ENCODE results near the gene ARHGAP19.

The ARHGAP19 gene

DNA sequence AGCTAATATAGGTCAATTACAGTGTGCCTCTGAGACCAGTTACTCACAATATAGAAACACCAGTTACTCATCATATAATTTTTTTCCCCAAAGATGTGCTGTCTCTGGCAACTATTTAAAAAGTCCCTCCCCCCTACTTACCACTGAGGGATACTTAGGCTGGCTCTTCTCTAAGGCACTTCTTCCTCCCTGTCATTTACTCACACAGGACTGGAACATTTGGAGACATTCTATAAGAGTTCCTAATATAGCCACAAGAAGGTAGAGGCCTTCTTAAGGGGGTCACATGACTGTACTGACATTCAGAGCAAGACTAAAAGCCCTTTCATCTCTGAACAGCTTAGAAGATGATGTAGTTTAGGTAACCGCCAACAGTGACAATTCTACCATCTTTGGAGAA is 62.3 kb downstream of the ARHGAP19 start:
- no peak overlapping the region for H3K4me3 ChIP-seq (ENCODE audit: low read depth, low read length)

- H3K4me3 ChIP-seq (ENCODE audit: low read depth, low read length), result no peak overlapping the region
Measured at GRCh38 chr10:97229322-97230015, 63.0 kb downstream of the ARHGAP19 start.

DNA sequence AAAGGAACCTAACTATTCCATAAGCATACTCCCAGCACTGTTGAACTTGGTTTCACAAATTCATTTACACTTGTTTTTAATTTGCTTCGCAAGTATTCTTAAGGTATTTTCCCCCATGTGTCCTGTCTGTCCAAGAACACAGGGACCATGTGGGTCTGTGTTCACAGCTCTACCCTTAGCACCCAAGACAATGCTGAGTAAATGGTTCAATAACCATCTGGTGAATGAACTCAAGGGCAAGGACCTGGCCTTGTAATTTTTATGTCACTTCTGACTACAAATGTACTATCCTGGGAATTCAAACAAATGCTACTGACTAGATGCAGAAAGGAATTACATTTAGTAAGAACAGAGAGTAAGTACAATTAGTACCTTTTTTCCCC is 63.7 kb downstream of the ARHGAP19 start:
- no peak overlapping the region for H3K4me3 ChIP-seq (ENCODE audit: low read depth, low read length)

- H3K4me3 ChIP-seq (ENCODE audit: low read depth, low read length), result no peak overlapping the region
Measured at GRCh38 chr10:97228130-97228774, 64.2 kb downstream of the ARHGAP19 start.

GRCh38 chr10:97226398-97226797 is 66.0 kb downstream of the ARHGAP19 start:
- no peak overlapping the region for H3K4me3 ChIP-seq (ENCODE audit: low read depth, low read length)

DNA sequence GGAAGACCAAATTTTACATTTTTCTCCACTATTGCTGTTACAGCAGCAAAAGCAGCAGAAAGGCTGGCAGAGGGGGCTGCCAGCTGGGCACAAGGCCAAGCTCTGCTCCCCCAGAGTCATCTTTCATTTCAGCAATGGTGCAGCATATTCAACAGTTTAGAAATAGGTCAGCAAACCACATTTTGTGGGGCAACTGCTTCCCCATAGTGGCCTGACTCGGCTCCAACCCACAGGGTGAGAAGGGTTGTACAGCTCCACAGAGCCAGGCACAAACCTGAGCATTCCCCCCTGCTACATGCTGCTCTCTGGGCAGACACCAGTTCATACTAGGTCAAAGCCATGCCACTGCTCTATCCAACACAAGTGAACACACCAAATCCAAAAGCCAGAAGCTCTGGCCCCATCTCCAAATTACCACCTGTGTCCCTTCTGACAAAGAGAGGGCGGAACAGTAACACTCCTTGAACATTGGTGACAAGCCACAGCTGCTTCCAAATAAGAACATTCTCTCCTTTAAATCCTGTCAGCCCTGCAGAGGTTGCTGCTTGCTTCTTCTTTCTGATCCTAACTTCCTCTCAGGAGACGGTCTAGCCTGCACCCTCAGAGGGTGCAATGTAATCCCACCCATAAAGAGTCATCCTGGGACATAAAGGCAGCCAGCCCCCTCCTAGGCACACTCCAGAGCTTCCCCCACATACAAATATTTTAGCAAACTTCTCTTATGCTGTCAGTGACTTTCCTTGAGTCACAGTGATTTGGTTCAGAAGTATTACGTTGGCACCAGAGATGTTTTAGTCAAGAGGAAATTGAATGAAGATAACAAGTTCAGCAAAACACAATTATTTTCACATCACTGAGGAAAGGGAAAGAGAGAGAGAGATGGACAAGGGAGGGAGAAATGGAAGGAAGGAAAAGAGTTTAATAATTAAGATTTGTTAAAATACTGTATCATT is 67.7 kb downstream of the ARHGAP19 start:
- no peak overlapping the region for H3K4me3 ChIP-seq (ENCODE audit: low read depth, low read length)

DNA sequence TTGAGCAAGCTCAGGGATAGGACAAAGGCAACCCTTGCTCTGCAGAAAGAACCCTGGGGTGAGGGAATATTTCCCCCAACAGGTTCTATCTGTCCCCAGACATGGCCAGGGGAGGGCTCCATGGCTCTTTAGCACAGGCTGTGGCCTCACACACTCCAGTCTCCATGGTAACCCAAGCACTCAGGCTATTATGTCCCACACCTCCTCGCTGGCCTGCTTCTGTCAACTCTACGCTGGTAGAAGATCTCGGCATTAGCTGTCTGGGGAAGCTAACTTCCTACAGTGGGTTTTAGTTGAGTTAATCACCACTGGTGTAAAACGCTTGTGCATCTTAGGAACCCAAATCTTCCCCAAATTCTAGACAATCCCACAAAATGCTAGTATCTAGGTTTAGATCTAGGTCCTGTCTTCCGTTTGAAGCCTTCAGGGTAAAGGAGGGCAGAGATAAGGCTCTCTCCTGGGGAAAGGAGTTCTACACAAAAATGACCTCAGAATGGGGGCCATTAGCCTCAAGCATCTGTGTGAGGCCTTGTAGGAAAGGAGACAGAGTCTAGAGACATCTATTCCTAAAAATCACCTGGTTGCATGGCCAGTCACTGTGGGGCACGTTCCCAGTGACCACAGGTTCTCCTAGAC is 70.0 kb downstream of the ARHGAP19 start:
- no peak overlapping the region for H3K4me3 ChIP-seq (ENCODE audit: low read depth, low read length)

GRCh38 chr10:97220355-97220754 is 72.1 kb downstream of the ARHGAP19 start:
- no peak overlapping the region for H3K4me3 ChIP-seq (ENCODE audit: low read depth, low read length)

DNA sequence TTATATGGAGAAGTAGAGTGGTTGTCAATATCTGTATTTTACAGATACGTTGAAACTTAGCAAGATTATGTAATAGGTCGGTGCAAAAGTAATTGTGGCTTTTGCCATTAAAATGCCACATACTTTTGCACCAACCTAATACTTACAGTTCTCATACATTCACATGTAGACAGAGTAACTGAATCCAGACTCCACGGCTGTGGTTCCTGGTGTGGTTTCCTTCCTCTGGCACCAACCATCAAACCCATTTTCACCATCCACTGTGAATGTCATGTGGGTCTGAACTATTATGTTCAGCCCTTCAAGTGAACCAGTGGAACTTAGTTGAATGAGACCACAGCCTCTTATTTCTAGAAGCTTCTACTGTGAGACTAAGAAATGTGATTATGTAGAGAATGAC is 75.1 kb downstream of the ARHGAP19 start:
- no peak overlapping the region for H3K4me3 ChIP-seq (ENCODE audit: low read depth, low read length)

DNA sequence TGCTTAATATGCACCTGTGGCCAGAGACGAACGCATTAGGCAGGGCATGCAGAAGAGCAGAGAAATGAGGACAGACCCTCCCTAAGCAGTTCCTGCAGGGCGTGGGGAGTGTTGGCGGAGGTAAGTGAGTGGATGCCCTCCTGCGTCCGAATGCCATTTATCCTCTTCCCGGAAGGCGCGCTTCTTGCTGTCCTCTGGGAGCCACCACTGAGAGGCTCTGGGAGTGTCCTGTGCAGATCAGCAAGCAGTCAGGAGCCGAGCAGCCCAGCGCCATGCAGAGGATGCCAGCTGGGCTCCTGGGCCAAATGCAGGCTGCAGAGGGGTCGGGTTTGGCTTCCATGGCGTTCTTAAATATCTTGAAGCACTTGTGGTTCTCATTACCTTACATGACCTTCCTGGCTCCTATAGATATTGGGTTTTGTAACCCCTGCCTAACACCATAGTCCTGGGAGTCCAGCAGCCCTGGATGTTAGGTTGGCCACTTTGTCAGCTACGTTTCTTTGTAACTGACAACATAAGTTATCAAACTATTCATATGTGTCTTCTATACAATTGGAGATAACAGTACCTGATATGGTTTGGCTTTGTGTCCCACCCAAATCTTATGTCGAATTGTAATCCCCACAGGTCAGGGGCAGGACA is 76.7 kb downstream of the ARHGAP19 start:
- no peak overlapping the region for H3K4me3 ChIP-seq (ENCODE audit: low read depth, low read length)

GRCh38 chr10:97213431-97213830 is 79.0 kb downstream of the ARHGAP19 start:
- no peak overlapping the region for H3K4me3 ChIP-seq (ENCODE audit: low read depth, low read length)

DNA sequence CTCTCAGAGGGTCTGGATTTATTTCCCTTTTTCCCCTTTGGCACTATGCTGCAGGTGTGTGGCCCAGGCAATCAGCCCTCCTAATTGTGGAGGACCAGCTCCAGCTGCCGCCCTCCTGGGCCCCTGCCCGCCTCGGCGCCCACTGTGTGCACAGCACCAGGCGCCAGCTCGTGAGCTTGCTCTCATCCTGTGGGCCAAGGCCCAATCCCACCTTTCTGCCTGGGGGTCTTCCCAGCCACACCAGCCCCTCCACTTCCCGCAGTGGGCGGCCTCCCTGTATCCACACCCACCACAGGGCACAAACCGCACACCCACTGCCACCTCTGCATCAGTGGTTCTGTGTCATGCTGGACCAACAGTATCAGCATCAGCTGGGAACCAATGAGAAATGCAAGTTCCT is 81.2 kb downstream of the ARHGAP19 start:
- H3K4me3 ChIP-seq (ENCODE audit: low read depth, low read length), result no peak overlapping the region

DNA sequence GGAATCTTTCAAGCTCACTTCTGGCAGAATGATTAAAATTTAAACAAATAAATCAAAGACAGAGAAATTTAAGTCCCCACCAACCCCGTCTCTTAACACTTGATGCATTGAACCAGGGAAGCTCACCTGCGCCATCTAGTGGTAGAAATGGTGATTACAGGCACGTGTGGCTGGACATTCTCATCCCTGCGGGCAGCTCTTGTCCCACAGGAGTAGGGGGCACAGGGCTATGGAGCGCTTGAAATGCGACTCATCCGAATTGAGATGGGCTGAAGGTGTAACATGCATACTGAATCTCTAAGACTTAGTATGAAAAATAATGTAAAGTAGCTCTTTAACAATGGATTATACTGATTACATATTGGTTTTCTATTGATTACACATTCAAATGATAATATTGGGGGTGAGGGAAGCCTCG is 81.9 kb downstream of the ARHGAP19 start:
- H3K4me3 ChIP-seq (ENCODE audit: low read depth, low read length), result no peak overlapping the region

GRCh38 chr10:97207756-97208346 is 84.6 kb downstream of the ARHGAP19 start:
- no peak overlapping the region for H3K4me3 ChIP-seq (ENCODE audit: low read depth, low read length)

DNA sequence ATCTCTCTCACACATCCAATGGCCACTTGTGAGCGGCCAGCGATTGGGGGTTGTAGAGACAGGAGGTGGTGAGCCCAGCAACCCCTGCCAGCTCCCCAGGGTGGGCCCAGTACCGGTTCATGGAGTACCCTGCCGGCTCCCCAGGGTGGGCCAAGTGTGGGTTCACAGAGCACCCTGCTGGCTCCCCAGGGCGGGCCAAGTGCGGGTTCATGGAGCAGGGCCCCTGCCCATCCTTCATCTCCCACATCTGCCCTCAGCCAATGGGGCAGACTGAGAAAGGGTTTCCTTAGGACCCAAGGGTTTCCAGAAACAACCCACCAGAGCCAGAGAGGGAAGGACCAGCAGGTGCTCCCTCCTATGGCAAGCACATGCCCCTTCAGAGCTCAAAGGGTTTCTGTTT is 85.3 kb downstream of the ARHGAP19 start:
- no peak overlapping the region for H3K4me3 ChIP-seq (ENCODE audit: low read depth, low read length)

DNA sequence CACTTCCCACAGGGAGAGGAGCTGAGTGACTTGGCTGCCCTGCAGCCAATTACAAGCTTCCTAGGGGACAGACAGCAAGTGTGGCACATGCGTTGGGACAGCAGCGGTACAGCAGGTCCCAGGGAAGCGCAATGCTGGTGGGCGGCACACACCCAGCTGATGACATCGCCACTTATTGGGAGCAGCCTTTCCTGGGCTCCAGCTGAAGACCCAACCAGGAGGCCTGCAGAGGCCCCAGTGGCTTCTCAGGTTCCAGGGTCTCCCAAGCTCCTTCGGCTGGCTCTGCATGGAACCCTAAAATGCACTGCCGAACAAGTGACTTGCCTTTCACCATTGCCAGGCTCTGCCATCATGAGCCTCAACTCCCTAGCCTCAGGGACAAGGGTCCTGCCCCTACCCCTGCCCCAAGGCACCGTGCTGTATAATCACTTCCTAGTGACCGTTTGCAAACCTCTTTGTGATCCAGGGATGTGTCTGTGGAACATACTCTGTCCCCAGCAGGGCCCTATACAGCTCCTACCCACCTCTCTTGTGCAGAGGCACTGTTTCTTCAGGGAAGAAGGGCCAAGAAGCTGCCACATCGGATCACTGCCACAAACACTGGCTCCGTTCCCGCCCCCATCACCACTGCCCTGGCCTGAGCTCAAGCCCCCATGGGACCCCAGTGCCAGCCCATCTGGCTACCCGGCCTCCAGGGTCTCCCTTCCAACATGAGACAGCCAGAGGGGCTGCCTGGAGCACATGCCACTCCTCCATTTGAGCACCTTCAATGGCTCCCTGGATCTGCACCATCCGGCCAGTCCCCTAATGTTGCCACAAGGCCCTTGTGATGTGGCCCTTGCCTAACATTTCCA is 87.4 kb downstream of the ARHGAP19 start:
- no peak overlapping the region for H3K4me3 ChIP-seq (ENCODE audit: low read depth, low read length)

DNA sequence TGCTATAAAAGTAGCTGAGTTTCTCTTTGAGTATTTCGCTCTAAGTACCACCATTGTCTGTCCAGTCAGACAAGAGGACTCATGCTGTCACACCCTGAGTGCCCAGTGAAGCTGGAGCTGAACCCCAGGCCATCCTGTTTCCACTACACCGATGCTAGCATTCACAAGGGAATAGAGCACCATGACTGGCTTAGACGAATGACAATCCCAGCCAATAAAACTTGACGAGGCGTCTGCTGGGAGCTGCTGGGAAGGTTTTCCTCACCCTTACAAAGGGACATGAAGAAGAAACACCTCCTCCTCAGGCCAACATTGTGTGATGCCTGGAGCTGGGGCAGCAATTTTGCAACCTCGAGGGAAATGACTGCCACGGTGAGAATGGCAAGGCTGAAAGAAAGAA is 89.2 kb downstream of the ARHGAP19 start:
- H3K4me3 ChIP-seq (ENCODE audit: low read depth, low read length), result no peak overlapping the region

DNA sequence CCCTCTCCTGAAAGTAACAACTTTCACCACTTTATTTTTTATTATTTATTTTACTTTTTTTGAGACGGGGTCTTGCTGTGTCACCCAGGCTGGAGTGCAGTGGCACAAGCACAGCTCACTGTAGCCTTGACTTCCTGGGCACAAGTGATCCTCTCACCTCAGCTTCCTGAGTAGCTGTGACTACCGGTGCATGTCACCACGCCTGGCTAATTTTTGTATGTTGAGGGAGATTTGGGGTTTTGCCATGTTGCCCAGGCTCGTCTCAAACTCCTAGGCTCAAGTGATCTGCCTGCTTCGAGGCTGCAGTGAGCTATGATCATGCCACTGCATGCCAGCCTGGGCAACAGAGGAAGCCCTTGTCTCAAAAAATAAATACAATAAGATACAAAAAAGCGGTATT is 91.8 kb downstream of the ARHGAP19 start:
- no peak overlapping the region for H3K4me3 ChIP-seq (ENCODE audit: low read depth, low read length)

GRCh38 chr10:97199152-97199551 is 93.3 kb downstream of the ARHGAP19 start:
- no peak overlapping the region for H3K4me3 ChIP-seq (ENCODE audit: low read depth, low read length)

Measured in iPS-11a (cell line).